SH-SY5Y (cell line): ENCODE measurements around the gene KIRREL2.

Source experiments
- GATA2 ChIP-seq: IDR thresholded peaks from 2 replicates; pipeline ENCODE4 v1.6.1; 2011; ENCODE audit warnings: mild to moderate bottlenecking, low read depth, low read length
- GATA3 ChIP-seq: IDR thresholded peaks from 2 replicates; pipeline ENCODE4 v1.6.1; 2011; ENCODE audit warnings: low read depth, mild to moderate bottlenecking, low read length, moderate library complexity

Gene KIRREL2

DNA sequence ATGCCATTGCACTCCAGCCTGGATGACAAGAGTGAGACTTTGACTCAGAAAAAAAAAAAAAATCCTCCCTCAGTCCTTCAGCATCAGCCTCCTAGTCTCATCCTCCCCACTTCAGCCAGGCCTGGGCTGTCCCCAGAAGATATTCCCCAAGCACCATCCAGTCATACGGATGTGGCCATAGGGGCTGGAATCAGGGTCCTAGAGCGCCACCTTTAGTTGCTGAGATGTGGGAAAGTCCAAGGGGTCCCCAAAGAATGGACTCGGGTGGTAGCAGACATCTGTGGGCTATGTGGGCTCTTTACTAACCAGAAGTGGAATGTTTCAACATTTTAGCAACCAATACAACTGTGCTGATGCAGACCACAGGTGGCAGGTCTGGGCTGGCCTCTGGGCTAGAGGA is 54.5 kb downstream of the KIRREL2 start:
- TF ChIP-seq GATA2: no peak
- no peak for TF ChIP-seq GATA3

DNA sequence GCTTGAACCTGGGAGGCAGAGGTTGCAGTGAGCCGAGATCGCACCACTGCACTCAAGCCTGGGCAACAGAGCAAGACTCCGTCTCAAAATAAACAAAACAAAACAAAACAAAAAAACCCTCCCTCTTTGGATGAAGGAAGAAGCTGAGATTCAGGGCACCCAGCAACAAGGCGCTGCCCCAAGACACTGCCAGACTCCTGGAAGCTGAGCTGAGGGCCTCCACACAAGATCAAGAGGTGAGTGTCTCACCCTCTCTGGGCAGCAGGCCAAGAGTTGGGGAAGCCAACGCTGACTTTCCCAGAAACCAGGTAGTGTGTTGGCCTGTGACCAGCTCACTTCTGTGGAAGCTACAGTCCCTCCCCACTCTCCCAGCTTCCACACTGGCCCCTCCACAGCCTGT is 55.1 kb downstream of the KIRREL2 start:
- no peak for TF ChIP-seq GATA2
- TF ChIP-seq GATA3: no peak

DNA sequence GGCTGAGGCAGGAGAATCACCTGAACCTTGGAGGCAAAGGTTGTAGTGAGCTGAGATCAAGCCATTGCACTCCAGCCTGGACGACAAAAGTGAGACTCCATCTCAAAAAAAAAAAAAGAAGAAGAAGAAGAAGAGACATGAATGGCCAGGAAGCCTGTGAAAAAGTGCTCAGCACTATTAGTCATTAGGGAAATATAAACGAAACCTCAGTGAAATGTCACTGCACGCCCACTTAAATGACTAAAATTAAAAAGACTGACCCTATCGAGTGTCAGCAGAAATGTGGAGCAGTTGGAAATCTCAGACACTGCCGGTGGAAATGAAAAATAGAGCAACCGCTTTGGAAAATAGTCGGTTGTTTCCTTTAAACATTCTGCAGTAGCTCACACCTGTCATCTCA is 56.9 kb downstream of the KIRREL2 start:
- TF ChIP-seq GATA2 (no peak), GATA3 (no peak)

DNA sequence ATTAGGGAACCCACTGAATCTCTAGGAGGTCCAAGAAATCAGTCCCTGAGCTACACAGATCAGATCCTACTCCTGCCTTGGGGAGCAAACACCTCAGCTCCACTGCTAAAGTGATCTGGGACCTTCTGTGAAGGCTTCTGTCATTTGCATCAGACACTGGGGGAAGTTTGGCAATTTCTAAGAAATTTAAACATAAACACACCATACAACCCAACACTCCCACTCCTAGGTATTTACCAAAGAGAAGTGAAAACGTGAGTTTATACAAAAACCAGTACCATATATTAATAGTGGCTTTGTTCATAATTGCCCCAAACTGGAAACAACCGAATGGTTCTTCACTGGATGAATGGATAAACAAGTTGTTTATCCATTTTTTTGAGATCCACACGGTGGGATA is 58.7 kb downstream of the KIRREL2 start:
- no peak for TF ChIP-seq GATA2
